HG03196 (cell line): ENCODE measurements around the gene MDK.
"Not testable (repeated sequence)": the region's sequence is repeated elsewhere in the genome, so short reads cannot be mapped to it uniquely, and the experiment has no call there.

Source experiments
- ATAC-seq: cut with Tn5 transposase; IDR thresholded peaks from one replicate; pipeline ENCODE4 v1.9.1; 2021; ENCODE audit not compliant: unreplicated experiment

The MDK gene

GRCh38 chr11:46367244-46367915 is 14.1 kb upstream of the MDK start:
- no peak for ATAC-seq

- ATAC-seq, result no peak
These were observed 13.6 kb upstream of the MDK start for GRCh38 chr11:46367916-46368267.

GRCh38 chr11:46369458-46370152 is 11.9 kb upstream of the MDK start:
- ATAC-seq, result no peak

GRCh38 chr11:46370253-46370652 is 11.2 kb upstream of the MDK start:
- no peak for ATAC-seq

- not testable (repeated sequence) for ATAC-seq
These were observed 10.2 kb upstream of the MDK start for GRCh38 chr11:46371262-46371661.

- ATAC-seq, result no peak
These were observed 9.4 kb upstream of the MDK start for GRCh38 chr11:46372086-46372485.

GRCh38 chr11:46372501-46372900 is 9.0 kb upstream of the MDK start:
- ATAC-seq, result not testable (repeated sequence)

GRCh38 chr11:46373787-46374740 is 7.4 kb upstream of the MDK start:
- no peak for ATAC-seq

- no peak for ATAC-seq
These were observed 6.7 kb upstream of the MDK start for GRCh38 chr11:46374815-46375214.

GRCh38 chr11:46375392-46376101 is 5.9 kb upstream of the MDK start:
- no peak for ATAC-seq

- ATAC-seq, result no peak
These were observed 5.0 kb upstream of the MDK start for GRCh38 chr11:46376258-46377050.

- ATAC-seq, result no peak
These were observed 4.2 kb upstream of the MDK start for GRCh38 chr11:46377290-46377689.

GRCh38 chr11:46377831-46378230 is 3.6 kb upstream of the MDK start:
- ATAC-seq, result no peak

- no peak for ATAC-seq
These were observed 3.2 kb upstream of the MDK start for GRCh38 chr11:46378296-46378695.

- no peak for ATAC-seq
These were observed 2.5 kb upstream of the MDK start for GRCh38 chr11:46378811-46379481.

GRCh38 chr11:46379482-46380293 is 1.8 kb upstream of the MDK start:
- not testable (repeated sequence) for ATAC-seq

- ATAC-seq, result no peak
These were observed 975 bp upstream of the MDK start for GRCh38 chr11:46380340-46381047.
